GM12865 (cell line): Measurements from ENCODE around the gene SRPX2.

ENCODE experiments used
- DNase-seq: peaks from one replicate; pipeline ENCODE4 v3.0.0; 2010; ENCODE audit warnings: low read depth
- H3K4me3 ChIP-seq: 2 replicates; pipeline ENCODE4 v1.5.1; 2011; ENCODE audit warnings: mild to moderate bottlenecking, low read depth, low read length, control low read depth
- TF ChIP-seq, protein P1 (sequence below): IDR thresholded peaks from 2 replicates; pipeline ENCODE4 v1.5.1; 2011; ENCODE audit warnings: low read length, control low read depth, low read depth, inconsistent platforms; ENCODE audit not compliant: insufficient read depth; ENCODE audit errors: missing control alignments

The SRPX2 gene

DNA sequence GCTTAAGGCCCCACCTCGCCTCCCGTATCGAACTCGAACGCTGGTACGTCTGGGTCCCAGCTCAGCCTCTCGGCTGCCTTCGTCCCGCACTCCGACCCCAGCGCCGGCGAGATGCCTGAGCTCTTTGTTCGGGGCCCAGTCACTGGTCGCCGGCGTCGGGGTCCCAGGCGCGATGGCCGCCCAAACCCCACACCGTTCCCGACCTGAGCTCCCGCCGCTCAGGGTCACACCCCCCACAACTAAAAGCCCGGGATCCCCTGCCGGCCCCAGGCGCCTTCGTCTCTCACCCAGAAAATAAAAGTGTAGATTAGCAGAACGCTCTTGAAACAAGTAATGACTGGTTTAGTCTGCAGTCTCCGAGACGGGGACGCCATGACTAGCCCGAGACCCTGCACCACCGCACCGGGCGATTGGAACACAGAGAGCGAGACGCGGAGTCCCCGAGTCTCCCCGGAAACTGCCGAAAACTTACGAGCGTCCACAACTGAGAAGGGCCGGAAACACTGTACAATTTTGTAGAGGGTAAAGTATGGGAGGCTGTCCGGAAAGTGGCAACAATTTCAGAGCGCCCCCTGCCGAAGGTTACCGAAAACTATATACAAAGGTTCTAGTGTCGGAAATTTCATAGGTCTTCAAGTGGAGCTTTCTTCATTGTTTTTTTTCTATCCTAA lies 7.5 kb upstream of the SRPX2 start, which contains the start of gene TSPAN6:
Gene TSPAN6 (minus strand): TSS at position 486 of the 671 bp plus-strand sequence. CDS start 112 bp downstream, at position 374.
- TF ChIP-seq, protein P1, sequence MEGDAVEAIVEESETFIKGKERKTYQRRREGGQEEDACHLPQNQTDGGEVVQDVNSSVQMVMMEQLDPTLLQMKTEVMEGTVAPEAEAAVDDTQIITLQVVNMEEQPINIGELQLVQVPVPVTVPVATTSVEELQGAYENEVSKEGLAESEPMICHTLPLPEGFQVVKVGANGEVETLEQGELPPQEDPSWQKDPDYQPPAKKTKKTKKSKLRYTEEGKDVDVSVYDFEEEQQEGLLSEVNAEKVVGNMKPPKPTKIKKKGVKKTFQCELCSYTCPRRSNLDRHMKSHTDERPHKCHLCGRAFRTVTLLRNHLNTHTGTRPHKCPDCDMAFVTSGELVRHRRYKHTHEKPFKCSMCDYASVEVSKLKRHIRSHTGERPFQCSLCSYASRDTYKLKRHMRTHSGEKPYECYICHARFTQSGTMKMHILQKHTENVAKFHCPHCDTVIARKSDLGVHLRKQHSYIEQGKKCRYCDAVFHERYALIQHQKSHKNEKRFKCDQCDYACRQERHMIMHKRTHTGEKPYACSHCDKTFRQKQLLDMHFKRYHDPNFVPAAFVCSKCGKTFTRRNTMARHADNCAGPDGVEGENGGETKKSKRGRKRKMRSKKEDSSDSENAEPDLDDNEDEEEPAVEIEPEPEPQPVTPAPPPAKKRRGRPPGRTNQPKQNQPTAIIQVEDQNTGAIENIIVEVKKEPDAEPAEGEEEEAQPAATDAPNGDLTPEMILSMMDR: no peak
- no peak within 1 kb of the TSS for H3K4me3 ChIP-seq
- peak; percentile 53 for DNase-seq

DNA sequence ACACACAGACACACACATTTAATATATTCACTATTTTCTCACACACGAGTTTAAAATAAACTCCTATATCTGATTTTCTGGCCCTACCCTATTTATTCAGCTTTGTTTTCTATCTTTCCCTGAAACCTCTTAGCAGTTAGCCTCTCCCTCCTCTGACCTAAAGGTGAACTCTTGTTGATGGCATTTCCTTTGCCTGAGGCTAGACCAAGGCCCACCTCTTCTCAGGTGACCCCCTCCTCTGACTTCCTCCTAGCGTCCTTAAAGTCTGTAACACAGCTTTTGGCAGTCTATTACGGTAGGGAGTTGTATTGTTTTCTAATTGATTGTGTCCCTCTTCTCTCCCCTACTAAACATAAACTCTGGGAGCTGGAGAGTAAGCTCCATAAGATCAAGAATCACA lies 1.7 kb upstream of the SRPX2 start:
- DNase-seq: no peak

DNA sequence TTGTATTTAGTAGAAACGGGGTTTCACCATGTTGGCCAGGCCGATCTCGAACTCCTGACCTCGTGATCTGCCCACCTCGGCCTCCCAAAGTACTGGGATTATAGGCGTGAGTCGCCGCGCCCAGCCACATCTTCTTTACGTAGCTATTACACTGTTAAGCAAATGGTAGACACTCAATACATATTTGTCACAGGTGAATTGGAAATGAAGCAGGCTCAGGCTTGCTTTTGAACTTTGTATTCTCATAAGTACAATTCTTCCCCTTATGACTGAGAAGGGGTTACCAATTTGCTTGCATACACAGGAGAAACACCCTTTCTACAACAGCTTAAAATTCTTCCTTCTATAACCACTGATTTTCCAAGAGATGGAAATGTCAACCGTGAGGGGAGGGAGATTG lies 787 bp upstream of the SRPX2 start:
- no peak for DNase-seq
- TF ChIP-seq, protein P1: no peak
- H3K4me3 ChIP-seq: no peak overlapping the region

More for the DNA sequence above, 1.7 kb upstream of the SRPX2 start:
- TF ChIP-seq, protein P1: no peak
- H3K4me3 ChIP-seq: no peak overlapping the region

DNA sequence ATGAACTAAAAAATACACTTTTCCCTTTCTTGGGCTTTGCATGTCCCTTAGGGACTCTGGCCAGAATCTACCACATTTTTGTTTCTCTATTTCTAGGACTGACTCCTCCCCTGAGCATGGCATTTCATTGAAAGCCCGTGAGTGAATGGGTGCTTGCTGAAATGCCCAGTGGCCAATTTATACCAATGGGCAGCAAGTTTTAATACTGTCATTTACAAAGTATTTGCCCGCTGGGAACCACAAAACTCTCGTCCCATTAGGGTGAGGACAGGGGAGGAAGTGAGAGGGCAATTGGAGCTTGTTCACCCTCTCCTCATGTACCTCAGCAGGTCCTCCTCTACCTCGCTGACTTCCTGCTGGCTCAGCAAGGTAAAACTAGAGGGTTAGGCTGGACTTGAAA lies 1.1 kb downstream of the SRPX2 start:
- no peak overlapping the region for H3K4me3 ChIP-seq
- TF ChIP-seq, protein P1: no peak
- no peak for DNase-seq

DNA sequence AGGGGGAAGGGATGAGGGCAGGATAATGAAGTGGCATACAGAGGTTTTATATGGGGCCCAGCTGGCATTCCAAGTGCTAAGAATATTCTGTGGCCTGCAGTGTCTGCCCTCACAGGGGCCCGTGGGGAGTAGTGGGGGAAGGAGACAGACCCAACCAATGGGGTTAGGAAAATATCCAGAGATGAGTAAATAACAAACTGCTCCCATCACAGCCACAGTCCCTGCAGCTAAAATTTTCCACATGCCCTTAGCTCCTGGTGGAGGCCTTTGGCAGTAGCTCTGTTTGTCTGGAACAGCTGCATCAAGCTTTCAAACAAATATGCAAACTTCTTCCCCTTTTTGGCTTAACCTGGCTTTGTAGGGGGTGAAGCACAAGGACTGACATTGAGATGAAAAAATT lies 3.1 kb downstream of the SRPX2 start:
- H3K4me3 ChIP-seq: no peak overlapping the region
- no peak for DNase-seq
- TF ChIP-seq, protein P1: no peak

DNA sequence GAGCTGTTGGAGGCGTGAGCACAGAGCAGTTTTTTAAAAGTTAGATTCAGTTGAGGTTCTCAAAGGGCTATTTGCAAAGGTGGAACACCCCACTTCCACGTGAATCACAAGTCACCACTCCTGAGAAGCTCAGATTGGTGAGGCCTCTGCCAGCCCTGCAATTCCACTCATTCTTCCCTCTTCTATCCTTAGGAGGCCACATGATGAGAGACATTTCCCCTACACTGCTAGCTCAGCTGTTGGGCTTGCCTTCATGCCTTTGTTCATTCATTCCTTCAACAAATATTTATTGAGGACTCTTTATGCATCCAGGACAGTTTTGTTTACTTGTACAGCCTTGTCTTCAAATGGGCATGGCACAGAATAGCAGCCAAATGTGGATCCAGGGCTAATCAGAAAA lies 3.7 kb downstream of the SRPX2 start:
- no peak for DNase-seq
- no peak overlapping the region for H3K4me3 ChIP-seq
- TF ChIP-seq, protein P1: no peak
